HG03378 (cell line): ENCODE measurements around the gene WDR41.

ENCODE experiments used
- ATAC-seq: cut with Tn5 transposase; IDR thresholded peaks from one replicate; pipeline ENCODE4 v1.9.1; 2021; ENCODE audit warnings: mild to moderate bottlenecking, moderate library complexity; ENCODE audit not compliant: unreplicated experiment

WDR41 gene

GRCh38 chr5:77449277-77449676 is 42.8 kb downstream of the WDR41 start:
- ATAC-seq = no peak

GRCh38 chr5:77448831-77449230 is 43.3 kb downstream of the WDR41 start:
- ATAC-seq = no peak

DNA sequence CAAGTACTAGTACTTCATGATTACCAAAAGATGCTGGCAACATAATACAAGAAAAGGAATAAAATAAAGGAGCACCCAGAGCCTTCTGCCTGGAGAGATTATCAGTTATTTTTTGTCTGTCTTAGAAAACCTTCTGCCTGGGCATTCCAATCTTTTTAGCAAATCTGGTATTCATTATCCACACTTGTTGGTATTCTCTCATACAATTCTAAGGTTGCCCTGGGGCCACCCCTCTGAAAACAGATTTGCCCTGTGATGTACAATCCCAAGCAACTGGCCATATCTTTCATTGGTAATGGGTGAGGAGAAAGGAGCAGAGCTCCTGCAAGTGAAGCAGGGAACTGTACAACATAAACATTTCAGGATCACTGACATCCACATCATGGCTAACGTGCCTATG is 47.8 kb downstream of the WDR41 start:
- ATAC-seq = no peak

GRCh38 chr5:77443670-77444069 is 48.4 kb downstream of the WDR41 start:
- ATAC-seq = no peak

GRCh38 chr5:77438071-77438470 is 54.0 kb downstream of the WDR41 start:
- ATAC-seq = no peak

GRCh38 chr5:77437194-77437593 is 54.9 kb downstream of the WDR41 start:
- ATAC-seq = no peak

DNA sequence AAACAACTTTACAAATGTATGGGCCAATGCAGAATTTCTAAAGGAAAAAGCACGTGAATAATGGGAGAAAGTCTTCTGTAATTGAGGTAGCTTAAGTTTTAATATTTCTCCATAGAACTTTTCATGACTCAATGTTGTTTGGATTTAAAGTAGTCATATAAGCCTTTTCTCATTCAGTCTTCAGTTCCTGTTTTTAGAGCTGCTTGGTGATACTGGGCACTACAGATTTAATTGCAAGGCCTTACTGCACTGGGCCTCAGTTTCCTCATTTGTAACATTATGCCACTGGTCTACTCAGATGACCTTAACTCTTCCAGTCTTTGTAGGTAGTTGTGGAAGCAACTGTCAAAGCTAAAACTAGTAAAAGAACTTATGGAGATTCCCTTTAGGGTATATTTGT is 60.4 kb downstream of the WDR41 start:
- ATAC-seq = no peak

DNA sequence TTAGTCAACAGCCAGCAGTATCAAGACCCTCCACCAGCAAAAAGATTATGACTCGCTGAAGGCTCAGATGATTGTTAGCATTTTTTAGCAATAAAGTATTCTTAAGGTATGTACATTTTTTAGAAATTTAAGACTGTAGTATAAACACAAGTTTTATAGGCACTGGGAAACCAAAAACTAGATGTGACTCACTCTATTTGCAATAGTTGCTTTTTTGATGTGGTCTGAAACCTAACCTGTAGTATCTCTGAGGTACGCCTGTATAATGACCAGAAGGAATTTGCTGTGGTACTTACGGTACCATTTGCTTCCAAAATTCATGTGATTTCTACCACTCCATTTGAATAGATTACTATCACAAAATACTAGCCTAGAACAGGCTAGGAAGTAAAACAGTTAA is 60.8 kb downstream of the WDR41 start:
- ATAC-seq = no peak

DNA sequence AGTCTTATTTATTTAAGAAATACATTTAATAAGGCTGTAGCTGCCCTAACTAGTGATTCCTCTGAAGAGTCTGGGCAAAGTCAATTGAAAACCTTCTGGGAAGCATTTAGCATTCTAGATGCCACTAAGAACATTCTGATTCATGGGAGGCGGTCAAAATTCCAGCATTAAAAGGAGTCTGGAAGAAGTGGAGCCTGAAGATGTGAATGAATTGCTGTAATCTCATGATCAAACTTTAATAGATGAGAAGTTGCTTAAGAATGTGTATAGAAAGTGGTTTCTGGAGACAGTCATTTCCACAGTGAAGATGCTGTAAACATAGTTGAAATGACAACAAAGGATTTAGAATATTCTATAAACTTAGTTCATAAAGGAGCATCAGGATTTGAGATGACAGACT is 61.4 kb downstream of the WDR41 start:
- no peak for ATAC-seq

DNA sequence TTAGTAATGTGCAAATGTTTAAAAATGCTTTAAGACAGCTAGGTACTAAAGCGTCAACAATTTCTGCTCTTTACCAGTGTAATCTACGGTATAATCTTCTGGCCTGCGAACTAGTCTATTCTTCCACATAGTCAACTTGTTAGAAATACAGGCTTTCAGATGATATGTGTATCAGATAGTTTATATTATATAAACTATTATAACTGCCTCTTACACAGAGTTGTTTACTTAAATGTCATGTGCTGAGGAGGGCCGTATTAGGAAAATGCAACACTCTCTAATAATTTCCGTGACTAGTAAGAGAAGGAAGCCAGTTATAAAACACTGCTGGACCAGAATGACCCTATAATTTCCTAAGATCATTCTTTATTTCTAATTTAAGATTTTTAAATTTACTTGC is 63.6 kb downstream of the WDR41 start:
- no peak for ATAC-seq

DNA sequence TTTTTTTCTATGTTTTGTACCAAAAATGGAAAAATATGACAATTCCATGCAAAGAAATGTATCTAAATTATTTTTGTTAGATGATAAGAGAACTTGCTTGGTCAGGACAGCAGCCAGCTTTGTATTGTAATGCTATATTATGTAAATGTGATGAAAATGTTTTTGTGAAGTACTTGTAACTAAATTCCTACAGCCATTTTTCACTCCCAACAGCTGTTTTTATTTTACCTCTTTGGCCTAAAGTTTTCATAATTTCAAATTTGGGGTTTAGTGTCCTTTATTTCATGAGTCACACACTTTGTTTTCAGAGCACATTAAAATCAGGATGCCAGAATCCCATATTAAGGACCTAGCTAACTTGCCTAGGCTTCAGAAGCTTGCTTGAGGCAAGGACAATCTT is 64.1 kb downstream of the WDR41 start:
- ATAC-seq = no peak

DNA sequence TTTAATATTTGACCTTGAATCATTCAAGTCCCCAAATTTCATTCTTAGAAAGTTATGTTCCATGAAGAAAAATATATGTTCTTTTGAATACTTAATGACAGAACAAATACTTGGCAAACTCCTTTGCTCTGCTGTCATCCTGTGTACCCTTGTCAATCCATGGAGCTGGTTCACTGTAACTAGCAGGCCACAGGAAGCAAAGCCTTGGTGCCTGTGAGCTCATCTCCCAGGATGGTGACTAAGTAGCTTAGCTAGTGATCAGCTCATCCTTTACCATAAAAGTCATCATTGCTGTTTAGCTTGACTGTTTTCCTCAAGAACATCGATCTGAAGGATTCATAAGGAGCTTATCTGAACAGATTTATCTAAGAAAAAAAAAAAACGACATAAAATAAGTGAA is 65.4 kb downstream of the WDR41 start:
- no peak for ATAC-seq

GRCh38 chr5:77425998-77426659 is 66.0 kb downstream of the WDR41 start:
- no peak for ATAC-seq

- no peak for ATAC-seq
Observed at GRCh38 chr5:77425420-77425819, 66.7 kb downstream of the WDR41 start.

GRCh38 chr5:77424921-77425320 is 67.2 kb downstream of the WDR41 start:
- no peak for ATAC-seq

DNA sequence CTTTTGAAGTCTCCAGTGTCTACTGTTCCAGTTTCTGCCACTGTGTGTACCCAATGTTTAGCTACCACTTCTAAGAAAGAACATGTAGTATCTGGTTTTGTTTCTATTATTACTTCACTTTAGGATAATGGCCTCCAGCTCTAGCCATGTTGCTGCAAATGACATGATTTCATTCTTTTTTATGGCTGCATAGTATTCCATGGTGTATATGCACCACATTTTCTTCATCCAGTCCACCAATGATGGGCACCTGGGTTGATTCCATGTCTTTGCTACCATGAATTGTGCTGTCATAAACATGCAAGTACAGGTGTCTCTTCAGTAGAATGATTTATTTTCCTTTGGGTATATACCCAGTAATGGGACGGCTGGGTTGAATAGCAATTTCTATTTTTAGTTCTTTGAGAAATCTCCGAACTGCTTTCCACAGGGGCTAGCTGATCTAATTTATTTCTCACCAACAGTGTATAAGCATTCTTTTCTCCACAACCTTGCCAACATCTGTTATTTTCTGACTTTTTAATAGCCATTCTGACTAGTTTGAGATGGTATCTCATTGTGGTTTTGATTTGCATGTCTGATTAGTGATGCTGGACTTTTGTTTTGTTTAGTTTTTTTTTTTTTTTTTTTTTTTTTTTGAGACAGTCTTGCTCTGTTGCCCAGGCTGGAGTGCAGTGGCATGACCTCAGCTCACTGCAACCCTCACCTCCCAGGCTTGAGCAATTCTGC is 68.9 kb downstream of the WDR41 start:
- no peak for ATAC-seq

- no peak for ATAC-seq
Observed at GRCh38 chr5:77420940-77421339, 71.2 kb downstream of the WDR41 start.

- ATAC-seq = no peak
Observed at GRCh38 chr5:77419644-77420582, 72.2 kb downstream of the WDR41 start.

DNA sequence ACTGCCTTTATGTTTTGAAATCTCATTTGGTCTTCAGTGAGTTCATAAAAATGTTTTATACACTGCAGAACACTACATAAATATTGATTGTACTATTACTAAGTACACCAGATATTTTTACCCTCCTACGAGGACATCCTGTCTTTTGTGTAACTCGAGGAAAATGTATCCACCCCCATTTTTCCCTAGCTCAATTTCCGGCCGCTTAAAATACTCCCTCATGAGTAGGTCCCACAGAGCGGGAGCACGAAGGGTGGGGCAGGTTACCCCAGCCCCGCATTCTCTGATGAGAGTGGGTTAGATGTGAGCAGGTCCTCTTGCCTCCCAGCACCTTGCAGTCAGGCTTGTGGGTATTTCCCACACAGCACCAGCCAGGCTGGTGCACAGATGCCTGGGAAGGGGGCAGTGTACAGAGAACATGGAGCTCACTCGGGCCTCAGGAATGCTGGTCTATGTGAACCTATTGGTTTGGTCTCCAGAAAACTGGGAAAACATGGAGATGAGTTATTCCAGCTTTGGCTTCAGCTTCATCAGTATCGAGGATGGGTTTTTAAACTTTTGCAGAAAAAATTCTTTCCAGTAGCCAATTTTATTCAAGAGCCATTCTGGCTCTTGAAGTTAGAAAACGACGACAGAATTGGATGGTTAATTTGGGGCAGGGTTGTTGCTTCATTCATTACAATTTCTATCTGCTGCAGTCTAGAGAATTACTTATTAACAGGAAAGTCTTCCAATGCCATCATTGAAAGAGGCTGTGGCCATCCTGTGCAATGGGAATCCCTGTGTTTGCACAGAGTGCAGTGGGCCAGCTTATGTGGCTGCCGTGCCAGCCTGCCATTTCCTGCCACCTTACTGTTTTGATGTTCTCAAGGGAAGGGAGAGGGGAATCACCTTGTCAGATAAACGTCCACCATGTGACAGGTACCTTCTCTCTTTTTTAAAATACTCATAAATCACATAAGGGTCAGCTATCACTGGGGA is 73.2 kb downstream of the WDR41 start:
- no peak for ATAC-seq

- ATAC-seq = no peak
Observed at GRCh38 chr5:77418162-77418561, 74.0 kb downstream of the WDR41 start.
